SK-N-SH (cell line): Measurements from ENCODE around the gene EYA2.

Experiments used
- CTCF ChIP-seq: fragments of 200-600 bp; sonication (generic); IDR thresholded peaks from 2 replicates; pipeline ENCODE4 v1.6.1; 2017; ENCODE audit warnings: antibody characterized with exemption, mild to moderate bottlenecking, moderate library complexity
- FOSL2 ChIP-seq: IDR thresholded peaks from 2 replicates; pipeline ENCODE4 v1.4.0; 2012; ENCODE audit warnings: low read depth, mild to moderate bottlenecking, moderate library complexity, borderline replicate concordance
- NRF1 ChIP-seq: IDR thresholded peaks from 2 replicates; pipeline ENCODE4 v1.6.1; 2012; ENCODE audit warnings: low read depth, mild to moderate bottlenecking, low read length
- REST ChIP-seq: IDR thresholded peaks from 2 replicates; pipeline ENCODE4 v1.6.1; 2012; ENCODE audit warnings: mild to moderate bottlenecking, low read depth, low read length, moderate library complexity
- TF ChIP-seq, protein P1 (sequence below): IDR thresholded peaks from 2 replicates; pipeline ENCODE4 v1.4.0; 2012; ENCODE audit warnings: low read depth, borderline replicate concordance

DNA sequence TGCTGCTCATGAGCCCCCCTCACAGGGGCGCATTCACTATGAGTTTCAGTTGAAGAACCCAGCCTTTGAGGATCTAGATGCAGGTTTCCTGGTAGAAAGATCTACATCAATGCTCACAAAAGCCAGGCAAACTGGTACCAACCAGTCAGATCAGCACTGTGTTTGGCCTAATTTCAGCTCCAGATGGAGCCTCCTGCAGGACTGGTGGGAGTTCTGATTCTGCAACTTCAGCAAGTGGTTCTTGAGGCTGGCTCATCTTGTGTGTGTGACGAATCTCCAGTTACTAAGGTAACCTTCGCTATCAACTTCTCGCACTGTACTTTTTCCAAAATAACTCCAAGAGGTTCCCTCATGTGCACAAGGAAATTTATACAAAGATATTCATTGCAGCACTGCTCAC is 343.1 kb downstream of the EYA2 start:
- TF ChIP-seq CTCF (no peak), REST (no peak), NRF1 (no peak), FOSL2 (no peak)
- TF ChIP-seq, protein P1, sequence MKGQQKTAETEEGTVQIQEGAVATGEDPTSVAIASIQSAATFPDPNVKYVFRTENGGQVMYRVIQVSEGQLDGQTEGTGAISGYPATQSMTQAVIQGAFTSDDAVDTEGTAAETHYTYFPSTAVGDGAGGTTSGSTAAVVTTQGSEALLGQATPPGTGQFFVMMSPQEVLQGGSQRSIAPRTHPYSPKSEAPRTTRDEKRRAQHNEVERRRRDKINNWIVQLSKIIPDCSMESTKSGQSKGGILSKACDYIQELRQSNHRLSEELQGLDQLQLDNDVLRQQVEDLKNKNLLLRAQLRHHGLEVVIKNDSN, result no peak
